HG02623 (cell line): ENCODE results near the gene MYO9B.

Source experiments
- ATAC-seq: cut with Tn5 transposase; IDR thresholded peaks from one replicate; pipeline ENCODE4 v1.9.1; 2021; ENCODE audit warnings: moderate library complexity; ENCODE audit not compliant: unreplicated experiment

MYO9B gene

GRCh38 chr19:17061205-17061604 is 14.4 kb upstream of the MYO9B start:
- no peak for ATAC-seq

- ATAC-seq, result no peak
Observed at GRCh38 chr19:17061691-17062090, 13.9 kb upstream of the MYO9B start.

- ATAC-seq, result no peak
Observed at GRCh38 chr19:17063428-17063827, 12.1 kb upstream of the MYO9B start.

GRCh38 chr19:17069193-17069592 is 6.4 kb upstream of the MYO9B start:
- ATAC-seq, result no peak

- ATAC-seq, result no peak
Observed at GRCh38 chr19:17070421-17070820, 5.2 kb upstream of the MYO9B start.

- no peak for ATAC-seq
Observed at GRCh38 chr19:17070912-17071311, 4.7 kb upstream of the MYO9B start.

GRCh38 chr19:17073869-17074633 is 1.5 kb upstream of the MYO9B start:
- peak; percentile 8 for ATAC-seq

GRCh38 chr19:17074634-17075034 is 943 bp upstream of the MYO9B start:
- ATAC-seq, result no peak

- ATAC-seq, result no peak
Observed at GRCh38 chr19:17075864-17076542, 426 bp downstream of the MYO9B start.

- no peak for ATAC-seq
Observed at GRCh38 chr19:17076543-17076991, 990 bp downstream of the MYO9B start.

- ATAC-seq, result no peak
Observed at GRCh38 chr19:17077447-17078028, 2.0 kb downstream of the MYO9B start.

GRCh38 chr19:17078036-17078919 is 2.7 kb downstream of the MYO9B start:
- no peak for ATAC-seq

- ATAC-seq, result no peak
Observed at GRCh38 chr19:17078920-17079709, 3.5 kb downstream of the MYO9B start.

- peak; percentile 23 for ATAC-seq
Observed at GRCh38 chr19:17079710-17080439, 4.3 kb downstream of the MYO9B start.

- no peak for ATAC-seq
Observed at GRCh38 chr19:17080440-17080801, 4.8 kb downstream of the MYO9B start.

- ATAC-seq, result no peak
Observed at GRCh38 chr19:17081672-17082630, 6.4 kb downstream of the MYO9B start.

- no peak for ATAC-seq
Observed at GRCh38 chr19:17086120-17086519, 10.5 kb downstream of the MYO9B start.

- no peak for ATAC-seq
Observed at GRCh38 chr19:17086834-17087233, 11.3 kb downstream of the MYO9B start.

GRCh38 chr19:17088552-17088951 is 13.0 kb downstream of the MYO9B start:
- no peak for ATAC-seq
